ENCODE measurements around the gene SOCS2.

DNA sequence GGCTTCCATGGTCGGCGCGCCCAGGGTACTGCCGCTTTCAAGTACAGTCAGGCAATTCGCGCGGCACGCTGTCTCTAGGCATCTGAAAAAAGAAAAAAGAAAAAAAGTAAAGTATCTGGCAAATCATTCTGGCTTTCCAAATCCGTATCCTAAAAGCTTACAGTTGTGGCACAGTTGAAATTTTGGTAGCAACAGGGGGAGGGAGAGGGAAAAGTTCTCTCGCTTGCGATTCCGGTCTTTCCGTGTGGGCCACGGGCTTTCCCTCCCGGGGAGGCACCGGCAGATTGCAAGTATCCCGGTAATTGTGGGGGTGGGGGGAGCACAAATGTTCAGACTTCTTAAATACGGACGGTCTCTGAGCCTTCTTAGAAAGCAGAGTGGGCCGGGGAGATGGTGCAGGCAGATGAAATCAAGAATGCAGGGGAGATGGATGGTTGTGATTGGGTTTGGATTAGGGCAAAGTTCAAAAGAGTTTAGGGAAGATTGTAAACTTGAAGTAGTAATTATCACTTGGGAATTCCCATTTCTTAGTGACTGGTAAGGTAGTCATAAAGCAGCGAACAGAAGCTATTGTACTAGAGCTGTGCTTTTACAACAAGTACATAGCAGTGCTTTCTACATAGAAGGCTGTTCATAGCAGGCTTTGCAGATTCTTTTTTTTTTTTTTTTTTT, 1.2 kb downstream of the SOCS2 start:
- TF ChIP-seq SIN3A (IDR thresholded peaks at IDR 0.05; ENCODE audit: low read depth) (no peak), EZH2phosphoT487 (IDR thresholded peaks at IDR 0.05; ENCODE audit: borderline replicate concordance) (no peak), ZNF274 (IDR thresholded peaks at IDR 0.05; ENCODE audit: low read depth, low read length) (no peak)
- TF ChIP-seq, protein P1, sequence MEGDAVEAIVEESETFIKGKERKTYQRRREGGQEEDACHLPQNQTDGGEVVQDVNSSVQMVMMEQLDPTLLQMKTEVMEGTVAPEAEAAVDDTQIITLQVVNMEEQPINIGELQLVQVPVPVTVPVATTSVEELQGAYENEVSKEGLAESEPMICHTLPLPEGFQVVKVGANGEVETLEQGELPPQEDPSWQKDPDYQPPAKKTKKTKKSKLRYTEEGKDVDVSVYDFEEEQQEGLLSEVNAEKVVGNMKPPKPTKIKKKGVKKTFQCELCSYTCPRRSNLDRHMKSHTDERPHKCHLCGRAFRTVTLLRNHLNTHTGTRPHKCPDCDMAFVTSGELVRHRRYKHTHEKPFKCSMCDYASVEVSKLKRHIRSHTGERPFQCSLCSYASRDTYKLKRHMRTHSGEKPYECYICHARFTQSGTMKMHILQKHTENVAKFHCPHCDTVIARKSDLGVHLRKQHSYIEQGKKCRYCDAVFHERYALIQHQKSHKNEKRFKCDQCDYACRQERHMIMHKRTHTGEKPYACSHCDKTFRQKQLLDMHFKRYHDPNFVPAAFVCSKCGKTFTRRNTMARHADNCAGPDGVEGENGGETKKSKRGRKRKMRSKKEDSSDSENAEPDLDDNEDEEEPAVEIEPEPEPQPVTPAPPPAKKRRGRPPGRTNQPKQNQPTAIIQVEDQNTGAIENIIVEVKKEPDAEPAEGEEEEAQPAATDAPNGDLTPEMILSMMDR (IDR thresholded peaks at IDR 0.05 in 2 of 3, conservative IDR thresholded peaks at IDR 0.05 in 1 of 3; ENCODE audit: borderline replicate concordance in 1 of 3, insufficient read depth in 1 of 3, low read depth in 2 of 3, low read length in 2 of 3): no peak

Measured in HCT116 (cell line).